C4-2B (cell line): ENCODE data around the gene TWF2.

Experiments
- CTCF ChIP-seq: fragments of 450-650 bp; conservative IDR thresholded peaks from 2 replicates; pipeline ENCODE4 v1.5.1; 2017; ENCODE audit warnings: mild to moderate bottlenecking
- ZFX ChIP-seq: fragments of 450-650 bp; IDR thresholded peaks from 2 replicates; pipeline ENCODE4 v1.6.1; 2017

GRCh38 chr3:52217409-52217805, 21.6 kb downstream of the TWF2 start:
- TF ChIP-seq CTCF, result no peak
- TF ChIP-seq ZFX, result no peak
